ENCODE measurements around the gene GSTM2. TPM values are rescaled to one million over a fixed set of nuclear protein-coding genes. Genes with fewer than 3 reads are reported as not detected.
"Not testable (repeated sequence)": the region's sequence is repeated elsewhere in the genome, so short reads cannot be mapped to it uniquely, and the experiment has no call there.

The GSTM2 gene
- total and polyA plus RNA-seq, 2 of the 4 experiments (the other 2 are of a cell fraction): 10.2 to 85.5 TPM

- H3K4me2 ChIP-seq (ENCODE audit: low read depth, low read length); H3K9me3 ChIP-seq (ENCODE audit: control insufficient read depth, insufficient read depth, low read length); H3K4ac ChIP-seq (ENCODE audit: low read depth, low read length); H4K91ac ChIP-seq (ENCODE audit: insufficient read depth, low read depth, low read length); H3K27ac ChIP-seq (ENCODE audit: insufficient read depth, low read length); H3K23ac ChIP-seq (ENCODE audit: low read depth, low read length); H3K4me3 ChIP-seq (ENCODE audit: insufficient read depth, low read depth, low read length); H3K9me1 ChIP-seq (ENCODE audit: insufficient read depth, low read length); H2BK5ac ChIP-seq (ENCODE audit: low read depth, low read length, poor library complexity, severe bottlenecking); CTCF ChIA-PET; H3K27me3 ChIP-seq (ENCODE audit: control insufficient read depth, insufficient read depth, low read length); H2AK9ac ChIP-seq (replicated peaks; ENCODE audit: low read depth, low read length, poor library complexity); H2BK20ac ChIP-seq (ENCODE audit: low read depth, low read length); H4K8ac ChIP-seq (ENCODE audit: low read depth in 2 of 2, low read length in 2 of 2); DNase-seq; H3K79me1 ChIP-seq (ENCODE audit: low read depth in 1 of 2, low read length in 2 of 2); H2AFZ ChIP-seq (replicated peaks; ENCODE audit: low read length, poor library complexity); H2AK5ac ChIP-seq (ENCODE audit: low read depth, low read length); H3K18ac ChIP-seq (ENCODE audit: low read depth, low read length); H4K5ac ChIP-seq (ENCODE audit: low read depth, low read length); H3K36me3 ChIP-seq (ENCODE audit: control insufficient read depth, insufficient read depth, low read length); intact Hi-C loops (cut with micrococcal nuclease); BruUV-seq (replicated peaks); in situ Hi-C loops (cut with MboI; ENCODE audit: low sequenced_read_pairs); H3K4me1 ChIP-seq (ENCODE audit: control insufficient read depth, insufficient read depth, low read length); H3K9ac ChIP-seq (ENCODE audit: low read depth, low read length); ATAC-seq (ENCODE audit: low read depth); POLR2A ChIA-PET (ENCODE audit: unreplicated experiment); H2BK15ac ChIP-seq (ENCODE audit: low read depth, low read length); H4K20me1 ChIP-seq (ENCODE audit: insufficient read depth, low read length); dilution Hi-C loops (cut with HindIII; ENCODE audit: low sequenced_read_pairs, unreplicated experiment); H2BK120ac ChIP-seq (ENCODE audit: low read depth, low read length); H3K14ac ChIP-seq (replicated peaks; ENCODE audit: low read depth, low read length); H3K56ac ChIP-seq (ENCODE audit: extremely low read depth, insufficient read depth, low read length): not testable (repeated sequence)
- WGBS, 2 experiments (ENCODE audit: extremely low coverage in 2 of 2, insufficient read length in 1 of 2): no CpG with 5 or more reads among the region's 5 CpGs
Observed at GRCh38 chr1:109694400-109694799, 26.5 kb downstream of the GSTM2 start.

- DNase-seq; H3K9me1 ChIP-seq (ENCODE audit: insufficient read depth, low read length); BruUV-seq (replicated peaks); H3K4me1 ChIP-seq (ENCODE audit: control insufficient read depth, insufficient read depth, low read length); H3K4ac ChIP-seq (ENCODE audit: low read depth, low read length); H4K91ac ChIP-seq (ENCODE audit: insufficient read depth, low read depth, low read length); H2BK120ac ChIP-seq (ENCODE audit: low read depth, low read length); H2AFZ ChIP-seq (replicated peaks; ENCODE audit: low read length, poor library complexity); H3K4me3 ChIP-seq (ENCODE audit: insufficient read depth, low read depth, low read length); H4K20me1 ChIP-seq (ENCODE audit: insufficient read depth, low read length); H3K14ac ChIP-seq (replicated peaks; ENCODE audit: low read depth, low read length); H2AK9ac ChIP-seq (replicated peaks; ENCODE audit: low read depth, low read length, poor library complexity); ATAC-seq (ENCODE audit: low read depth); H3K36me3 ChIP-seq (ENCODE audit: control insufficient read depth, insufficient read depth, low read length); H3K9ac ChIP-seq (ENCODE audit: low read depth, low read length); H4K8ac ChIP-seq (ENCODE audit: low read depth in 2 of 2, low read length in 2 of 2); intact Hi-C loops (cut with micrococcal nuclease); in situ Hi-C loops (cut with MboI; ENCODE audit: low sequenced_read_pairs); dilution Hi-C loops (cut with HindIII; ENCODE audit: low sequenced_read_pairs, unreplicated experiment); H4K5ac ChIP-seq (ENCODE audit: low read depth, low read length); H3K27me3 ChIP-seq (ENCODE audit: control insufficient read depth, insufficient read depth, low read length); H2AK5ac ChIP-seq (ENCODE audit: low read depth, low read length); H2BK5ac ChIP-seq (ENCODE audit: low read depth, low read length, poor library complexity, severe bottlenecking); H3K18ac ChIP-seq (ENCODE audit: low read depth, low read length); H2BK20ac ChIP-seq (ENCODE audit: low read depth, low read length); H3K56ac ChIP-seq (ENCODE audit: extremely low read depth, insufficient read depth, low read length); H3K23ac ChIP-seq (ENCODE audit: low read depth, low read length); POLR2A ChIA-PET (ENCODE audit: unreplicated experiment); H3K4me2 ChIP-seq (ENCODE audit: low read depth, low read length); CTCF ChIA-PET; H2BK15ac ChIP-seq (ENCODE audit: low read depth, low read length); H3K9me3 ChIP-seq (ENCODE audit: control insufficient read depth, insufficient read depth, low read length); H3K27ac ChIP-seq (ENCODE audit: insufficient read depth, low read length); H3K79me1 ChIP-seq (ENCODE audit: low read depth in 1 of 2, low read length in 2 of 2): not testable (repeated sequence)
- WGBS, 2 experiments (ENCODE audit: extremely low coverage in 2 of 2, insufficient read length in 1 of 2): no CpG with 5 or more reads among the region's 3 CpGs
Observed at GRCh38 chr1:109695138-109695537, 27.3 kb downstream of the GSTM2 start.
